HCT116 (cell line): ENCODE data around the gene NIT2. TPM values are rescaled to one million over a fixed set of nuclear protein-coding genes. Genes with fewer than 3 reads are reported as not detected.

ENCODE experiments used
- ATAC-seq: fragments of 200-7000 bp; cut with Tn5 transposase; 2 replicates; pipeline ENCODE4 v1.9.1; 2020; ENCODE audit warnings: mild to moderate bottlenecking, moderate library complexity
- BruUV-seq: library from RNA; stranded (reverse); fragments of 400-500 nt; replicated peaks from 2 replicates; lab custom pipeline; 2021; lab: Mats Ljungman, UMichigan
- CTCF ChIA-PET: fragments of 300-600 bp; sonication (Branson Sonifier 250); formaldehyde crosslinking; loops from one replicate; lab custom pipeline; 2021; ENCODE audit warnings: antibody characterized with exemption; lab: Charles Lee
- POLR2A ChIA-PET: fragments of 300-600, 350-600 bp; sonication (Branson Sonifier 250); formaldehyde crosslinking; loops from one replicate; lab custom pipeline; 2021; ENCODE audit warnings: antibody characterized with exemption; lab: Charles Lee
- RAD21 ChIA-PET, 2 experiments: fragments of 300-600 bp; sonication (Branson Sonifier 250); formaldehyde crosslinking; loops; one replicate each; lab custom pipeline; 2023; ENCODE audit warnings: low total read pairs in 2 of 2; ENCODE audit not compliant: uncharacterized antibody in 2 of 2, unreplicated experiment in 2 of 2, low non-redundant PET in 1 of 2; lab: Charles Lee
- DNase-seq: peaks from one replicate; pipeline ENCODE4 v3.0.0-alpha.2; 2010; ENCODE audit warnings: low read depth, low spot score
- H2AFZ ChIP-seq: fragments of 200-600 bp; shearing (Covaris generic), sonication (generic); 2 replicates; pipeline ENCODE4 v1.6.1; 2017; ENCODE audit warnings: low read depth, mixed run types, mixed read lengths, antibody characterized with exemption, low read length; ENCODE audit not compliant: poor library complexity, severe bottlenecking
- H3K27ac ChIP-seq: 2 replicates; pipeline ENCODE4 v1.5.1; 2012; ENCODE audit warnings: low read depth, low read length
- H3K27me3 ChIP-seq: fragments of 200-600 bp; sonication (generic); 2 replicates; pipeline ENCODE4 v1.6.1; 2016; ENCODE audit warnings: mixed run types, low read length, mixed read lengths; ENCODE audit not compliant: insufficient read depth
- H3K36me3 ChIP-seq, 2 experiments: fragments of 200-500 bp in 1 of 2; fragments of 200-600 bp in 1 of 2; sonication (Bioruptor generic) in 1 of 2; sonication (generic) in 1 of 2; 2 replicates each; pipeline versions ENCODE4 v1.5.1 to v1.6.1; 2014 to 2016; ENCODE audit warnings: low read length in 2 of 2, inconsistent platforms in 1 of 2, mixed read lengths in 1 of 2, mixed run types in 1 of 2; ENCODE audit not compliant: insufficient read depth in 2 of 2, control insufficient read depth in 1 of 2
- H3K4me1 ChIP-seq, 2 experiments: fragments of 200-600 bp in 1 of 2; sonication (generic) in 1 of 2; 2 replicates each; pipeline versions ENCODE4 v1.5.1 to v1.6.1; 2012 to 2017; ENCODE audit warnings: low read length in 2 of 2, inconsistent platforms in 1 of 2, mild to moderate bottlenecking in 1 of 2, mixed read lengths in 1 of 2, mixed run types in 1 of 2, moderate library complexity in 1 of 2; ENCODE audit not compliant: insufficient read depth in 2 of 2, control insufficient read depth in 1 of 2
- H3K4me2 ChIP-seq: fragments of 200-600 bp; sonication (generic); 2 replicates; pipeline ENCODE4 v1.6.1; 2017; ENCODE audit warnings: mixed run types, low read length, mixed read lengths
- H3K4me3 ChIP-seq, 2 experiments: fragments of 200-600 bp in 1 of 2; sonication (generic) in 1 of 2; replicated peaks in 1 of 2; 2 replicates each; pipeline ENCODE4 v1.5.1; 2011 to 2016; ENCODE audit warnings: low read length in 2 of 2, control low read depth in 1 of 2, low read depth in 1 of 2, mild to moderate bottlenecking in 1 of 2, mixed read lengths in 1 of 2, mixed run types in 1 of 2
- H3K79me2 ChIP-seq: fragments of 200-600 bp; sonication (generic); 2 replicates; pipeline ENCODE4 v1.6.1; 2017; ENCODE audit warnings: mild to moderate bottlenecking, mixed run types, low read length, moderate library complexity, mixed read lengths; ENCODE audit not compliant: insufficient read depth
- H3K9ac ChIP-seq: fragments of 200-600 bp; sonication (generic); 2 replicates; pipeline ENCODE4 v1.6.1; 2016; ENCODE audit warnings: low read length, mixed read lengths
- H3K9me2 ChIP-seq: fragments of 200-600 bp; sonication (generic), shearing (Covaris generic); 2 replicates; pipeline ENCODE4 v1.6.1; 2017; ENCODE audit warnings: mixed run types, mild to moderate bottlenecking, moderate library complexity; ENCODE audit not compliant: insufficient read depth
- H3K9me3 ChIP-seq, 2 experiments: fragments of 200-500 bp in 1 of 2; fragments of 200-600 bp in 1 of 2; sonication (Bioruptor generic) in 1 of 2; sonication (generic) in 1 of 2; 2 replicates each; pipeline ENCODE4 v1.6.1; 2014 to 2017; ENCODE audit warnings: low read length in 2 of 2, mixed read lengths in 2 of 2, inconsistent platforms in 1 of 2, low read depth in 1 of 2, mild to moderate bottlenecking in 1 of 2, mixed run types in 1 of 2, moderate library complexity in 1 of 2; ENCODE audit not compliant: control insufficient read depth in 1 of 2, insufficient read depth in 1 of 2
- H4K20me1 ChIP-seq: fragments of 200-600 bp; sonication (generic), shearing (Covaris generic); 2 replicates; pipeline ENCODE4 v1.6.1; 2017; ENCODE audit warnings: mixed run types, mild to moderate bottlenecking, moderate library complexity; ENCODE audit not compliant: insufficient read depth
- CBX3 ChIP-seq: IDR thresholded peaks from 2 replicates; pipeline ENCODE4 v1.6.1; 2012; ENCODE audit warnings: low read depth
- CEBPB ChIP-seq: IDR thresholded peaks from 2 replicates; pipeline ENCODE4 v1.6.1; 2012; ENCODE audit warnings: low read depth
- CTCF ChIP-seq, 3 experiments: fragments of 200-600 bp in 1 of 3; sonication (generic) in 1 of 3; IDR thresholded peaks in 2 of 3; conservative IDR thresholded peaks in 1 of 3; 2 replicates each; pipeline ENCODE4 v1.5.1; 2012 to 2017; ENCODE audit warnings: low read depth in 2 of 3, low read length in 2 of 3, antibody characterized with exemption in 1 of 3, borderline replicate concordance in 1 of 3, control low read depth in 1 of 3, mild to moderate bottlenecking in 1 of 3, mixed read lengths in 1 of 3, mixed run types in 1 of 3, moderate library complexity in 1 of 3; ENCODE audit not compliant: insufficient read depth in 1 of 3
- EGR1 ChIP-seq: IDR thresholded peaks from 2 replicates; pipeline ENCODE4 v1.6.1; 2012; ENCODE audit warnings: low read depth
- ELF1 ChIP-seq: IDR thresholded peaks from 2 replicates; pipeline ENCODE4 v1.6.1; 2012; ENCODE audit warnings: low read depth, borderline replicate concordance
- EZH2 ChIP-seq: fragments of 200-600 bp; sonication (generic); IDR thresholded peaks from 2 replicates; pipeline ENCODE4 v1.6.1; 2017; ENCODE audit warnings: antibody characterized with exemption, mixed run types
- FOSL1 ChIP-seq: IDR thresholded peaks from 2 replicates; pipeline ENCODE4 v1.6.1; 2012; ENCODE audit warnings: low read depth
- JUND ChIP-seq: IDR thresholded peaks from 2 replicates; pipeline ENCODE4 v1.6.1; 2012
- POLR2A ChIP-seq: IDR thresholded peaks from 2 replicates; pipeline ENCODE4 v1.7.0; 2011; ENCODE audit warnings: borderline replicate concordance; ENCODE audit not compliant: insufficient read depth, insufficient read length; ENCODE audit errors: extremely low read depth
- POLR2AphosphoS5 ChIP-seq: IDR thresholded peaks from 2 replicates; pipeline ENCODE4 v1.6.1; 2011; ENCODE audit warnings: mild to moderate bottlenecking, low read depth, low read length, moderate library complexity
- RAD21 ChIP-seq: IDR thresholded peaks from 2 replicates; pipeline ENCODE4 v1.6.1; 2012; ENCODE audit warnings: low read depth, mild to moderate bottlenecking
- SIN3A ChIP-seq: IDR thresholded peaks from 2 replicates; pipeline ENCODE4 v1.6.1; 2012; ENCODE audit warnings: low read depth
- SP1 ChIP-seq: IDR thresholded peaks from 2 replicates; pipeline ENCODE4 v1.6.1; 2012; ENCODE audit warnings: low read depth
- SRF ChIP-seq: IDR thresholded peaks from 2 replicates; pipeline ENCODE4 v1.6.1; 2012; ENCODE audit warnings: low read depth
- TCF7L2 ChIP-seq: IDR thresholded peaks from 2 replicates; pipeline ENCODE4 v1.7.0; 2011; ENCODE audit warnings: borderline replicate concordance, inconsistent platforms; ENCODE audit not compliant: insufficient read depth, insufficient read length; ENCODE audit errors: extremely low read depth
- ZBTB33 ChIP-seq: IDR thresholded peaks from 2 replicates; pipeline ENCODE4 v1.6.1; 2011; ENCODE audit warnings: mild to moderate bottlenecking, low read length, moderate library complexity; ENCODE audit not compliant: insufficient replicate concordance; ENCODE audit errors: extremely low read depth
- ZNF274 ChIP-seq: fragments of 200-500 bp; sonication (Bioruptor generic); IDR thresholded peaks from 2 replicates; pipeline ENCODE4 v1.6.1; 2014; ENCODE audit warnings: mild to moderate bottlenecking, low read depth, low read length, inconsistent platforms
- intact Hi-C: fragments of 100-400 bp; cut with micrococcal nuclease; formaldehyde crosslinking; loops from 2 replicates; pipeline ENCODE4 v1.10.0; 2022
- total RNA-seq: library from RNA; stranded (reverse); gene quantifications from one replicate; pipeline ENCODE4 v1.2.1, GENCODE V29; 2021; ENCODE audit not compliant: unreplicated experiment

The NIT2 gene
- total RNA-seq, 1 experiment from 2014 or later = 44.7 TPM

DNA sequence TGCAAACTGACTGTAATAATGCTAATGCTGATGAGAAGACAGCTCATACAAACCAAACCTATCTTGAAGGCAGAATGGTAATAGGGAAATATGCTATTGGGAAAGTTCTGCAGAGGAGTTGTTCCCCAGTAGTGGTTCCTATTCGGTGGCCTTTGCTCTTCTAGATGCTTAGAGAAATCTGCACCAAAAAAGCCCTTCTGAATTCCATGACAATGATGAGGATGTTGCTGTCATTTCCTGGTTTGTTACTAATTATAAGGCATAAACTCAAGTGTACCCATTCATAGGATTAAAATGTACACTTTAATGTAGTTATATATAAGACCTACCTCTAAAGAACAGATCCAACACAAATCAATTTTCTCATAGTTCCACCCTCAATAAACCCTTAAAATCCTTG, 36.2 kb downstream of the NIT2 start:
- Histone ChIP-seq H3K9me3 (no peaks in the 10 kb centered on the region), H2AFZ (no peak overlapping the region), H3K4me1 (no peaks in the 10 kb centered on the region), H3K36me3 (peaks cover 26 to 32% of the 10 kb centered on the region in 2 experiments; a peak in 3 of 4 replicates), H3K4me2 (no peak overlapping the region), H3K9me2 (no peaks in the 10 kb centered on the region), H3K27ac (no peak overlapping the region), H3K79me2 (no peaks in the 10 kb centered on the region), H4K20me1 (no peaks in the 10 kb centered on the region), H3K9ac (no peak overlapping the region), H3K27me3 (no peaks in the 10 kb centered on the region), H3K4me3 (no peak overlapping the region)
- RAD21 ChIA-PET = no interaction called here
- POLR2A ChIA-PET = no interaction called here
- CTCF ChIA-PET = no interaction called here
- DNase-seq = no peak
- BruUV-seq = no TSS peak
- no peak for ATAC-seq
- TF ChIP-seq SRF (no peak), ELF1 (no peak), CBX3 (no peak), POLR2AphosphoS5 (no peak), TCF7L2 (no peak), ZNF274 (no peak), POLR2A (no peak), EZH2 (no peak), SIN3A (no peak), CTCF (IDR thresholded peaks at IDR 0.05 in 2 of 3, conservative IDR thresholded peaks at IDR 0.05 in 1 of 3; ENCODE audit: borderline replicate concordance in 1 of 3, insufficient read depth in 1 of 3, low read depth in 2 of 3, low read length in 2 of 3) (no peak), ZBTB33 (no peak), JUND (no peak), EGR1 (no peak), FOSL1 (no peak), SP1 (no peak), RAD21 (no peak), CEBPB (no peak)
- intact Hi-C loops = no loop called here
